Measurements from ENCODE around the gene CD300LF.

DNA sequence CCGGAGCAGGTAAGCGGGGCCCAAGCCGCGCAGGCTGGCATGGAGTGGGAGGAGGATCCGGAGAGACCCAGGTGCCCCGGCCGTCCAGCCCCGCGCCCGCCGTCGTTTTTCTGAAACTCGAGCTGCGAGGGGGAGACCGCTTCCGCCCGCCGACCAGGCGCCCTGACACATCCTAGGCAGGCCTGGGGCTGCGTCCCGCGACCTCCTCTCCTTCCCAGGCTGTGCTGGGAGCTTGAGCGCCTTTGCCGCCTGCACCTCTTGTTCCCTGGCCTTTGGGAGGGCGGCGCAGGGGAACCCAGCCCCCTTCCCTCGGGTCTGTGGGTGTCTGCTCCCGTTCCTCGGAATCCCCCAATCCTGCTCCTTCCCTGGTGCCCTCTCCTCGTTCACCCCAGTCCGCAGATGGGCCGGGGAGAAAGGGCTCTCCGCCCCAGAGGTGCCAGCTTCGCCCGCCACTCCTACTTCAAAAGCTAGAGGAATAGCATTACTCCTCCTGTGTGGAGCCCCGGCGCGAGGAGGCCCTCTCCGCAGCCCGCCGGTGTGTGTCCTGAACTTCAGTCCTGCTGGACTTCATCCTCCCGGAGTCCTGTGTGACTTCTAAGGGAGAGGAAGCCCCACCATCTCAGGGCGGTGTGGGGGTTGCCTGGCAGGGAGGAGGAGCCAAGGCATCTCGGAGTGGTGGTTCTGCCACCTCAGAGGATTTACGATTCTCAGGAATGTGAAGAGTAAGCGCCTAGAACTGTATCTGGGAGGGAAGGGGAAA lies 36.7 kb upstream of the CD300LF start:
- TF ChIP-seq, protein P1, sequence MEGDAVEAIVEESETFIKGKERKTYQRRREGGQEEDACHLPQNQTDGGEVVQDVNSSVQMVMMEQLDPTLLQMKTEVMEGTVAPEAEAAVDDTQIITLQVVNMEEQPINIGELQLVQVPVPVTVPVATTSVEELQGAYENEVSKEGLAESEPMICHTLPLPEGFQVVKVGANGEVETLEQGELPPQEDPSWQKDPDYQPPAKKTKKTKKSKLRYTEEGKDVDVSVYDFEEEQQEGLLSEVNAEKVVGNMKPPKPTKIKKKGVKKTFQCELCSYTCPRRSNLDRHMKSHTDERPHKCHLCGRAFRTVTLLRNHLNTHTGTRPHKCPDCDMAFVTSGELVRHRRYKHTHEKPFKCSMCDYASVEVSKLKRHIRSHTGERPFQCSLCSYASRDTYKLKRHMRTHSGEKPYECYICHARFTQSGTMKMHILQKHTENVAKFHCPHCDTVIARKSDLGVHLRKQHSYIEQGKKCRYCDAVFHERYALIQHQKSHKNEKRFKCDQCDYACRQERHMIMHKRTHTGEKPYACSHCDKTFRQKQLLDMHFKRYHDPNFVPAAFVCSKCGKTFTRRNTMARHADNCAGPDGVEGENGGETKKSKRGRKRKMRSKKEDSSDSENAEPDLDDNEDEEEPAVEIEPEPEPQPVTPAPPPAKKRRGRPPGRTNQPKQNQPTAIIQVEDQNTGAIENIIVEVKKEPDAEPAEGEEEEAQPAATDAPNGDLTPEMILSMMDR (IDR thresholded peaks at IDR 0.05 in 4 of 5, conservative IDR thresholded peaks at IDR 0.05 in 1 of 5) = no peak
- no peak for TF ChIP-seq POLR2A (IDR thresholded peaks at IDR 0.05)

All from gastrocnemius medialis (tissue), 4 donors.